Measurements from ENCODE around the gene SUGP1.

The SUGP1 gene

DNA sequence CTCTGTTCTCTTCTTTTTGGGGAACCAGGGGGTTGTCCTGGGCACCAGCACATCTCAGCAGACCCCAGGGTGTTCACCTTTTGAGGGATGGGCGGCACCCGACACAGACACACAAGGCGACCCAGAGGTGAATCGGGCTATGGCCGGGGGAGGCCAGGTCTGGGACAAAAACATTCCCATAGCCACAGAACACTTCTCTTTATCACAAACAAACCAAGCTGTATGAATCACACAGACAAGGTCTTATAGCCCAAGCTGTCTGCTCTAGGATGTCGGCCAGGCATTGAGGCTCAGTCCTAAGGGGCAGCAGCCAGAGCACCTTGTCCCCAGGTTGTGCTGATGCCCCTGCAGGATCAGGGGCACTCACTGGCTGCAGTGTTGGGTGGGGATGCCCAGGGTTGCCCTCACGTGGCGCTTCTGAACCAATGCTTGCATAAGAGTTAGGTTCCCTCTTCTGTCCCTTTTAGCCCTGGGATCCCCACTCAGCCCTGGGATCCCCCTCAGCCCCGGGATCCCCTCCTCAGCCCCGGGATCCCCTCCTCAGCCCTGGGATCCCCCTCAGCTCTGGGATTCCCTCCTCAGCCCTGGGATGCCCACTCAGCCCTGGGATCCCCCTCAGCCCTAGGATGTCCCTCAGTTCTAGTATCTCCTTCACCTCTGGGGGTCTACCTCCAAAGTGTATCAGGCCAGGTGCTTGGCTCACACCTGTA is 27.2 kb upstream of the SUGP1 start:
- no peak for DNase-seq (ENCODE audit: low spot score)
- TF ChIP-seq, protein P1, sequence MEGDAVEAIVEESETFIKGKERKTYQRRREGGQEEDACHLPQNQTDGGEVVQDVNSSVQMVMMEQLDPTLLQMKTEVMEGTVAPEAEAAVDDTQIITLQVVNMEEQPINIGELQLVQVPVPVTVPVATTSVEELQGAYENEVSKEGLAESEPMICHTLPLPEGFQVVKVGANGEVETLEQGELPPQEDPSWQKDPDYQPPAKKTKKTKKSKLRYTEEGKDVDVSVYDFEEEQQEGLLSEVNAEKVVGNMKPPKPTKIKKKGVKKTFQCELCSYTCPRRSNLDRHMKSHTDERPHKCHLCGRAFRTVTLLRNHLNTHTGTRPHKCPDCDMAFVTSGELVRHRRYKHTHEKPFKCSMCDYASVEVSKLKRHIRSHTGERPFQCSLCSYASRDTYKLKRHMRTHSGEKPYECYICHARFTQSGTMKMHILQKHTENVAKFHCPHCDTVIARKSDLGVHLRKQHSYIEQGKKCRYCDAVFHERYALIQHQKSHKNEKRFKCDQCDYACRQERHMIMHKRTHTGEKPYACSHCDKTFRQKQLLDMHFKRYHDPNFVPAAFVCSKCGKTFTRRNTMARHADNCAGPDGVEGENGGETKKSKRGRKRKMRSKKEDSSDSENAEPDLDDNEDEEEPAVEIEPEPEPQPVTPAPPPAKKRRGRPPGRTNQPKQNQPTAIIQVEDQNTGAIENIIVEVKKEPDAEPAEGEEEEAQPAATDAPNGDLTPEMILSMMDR (IDR thresholded peaks at IDR 0.05; ENCODE audit: extremely low read depth, missing control alignments), result no peak

DNA sequence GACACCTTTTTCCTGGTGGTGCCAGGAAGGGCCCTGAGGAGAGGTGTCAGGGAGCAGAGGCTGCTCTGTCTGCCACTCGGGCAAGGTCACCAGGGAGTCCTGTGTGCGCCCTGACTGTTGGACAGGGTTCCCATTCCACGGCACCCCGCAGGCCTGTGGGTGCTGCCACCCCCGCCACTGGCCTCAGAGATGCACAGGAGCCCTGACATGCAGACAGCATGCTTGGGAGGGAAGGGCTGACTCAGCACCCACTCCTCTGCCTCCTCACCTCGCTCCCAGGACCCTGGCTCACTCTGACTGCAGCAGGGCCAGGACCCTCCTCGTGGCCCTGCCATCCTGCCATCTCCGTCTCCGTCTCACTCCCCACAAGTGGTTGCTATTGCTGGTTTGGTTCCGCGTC is 25.7 kb upstream of the SUGP1 start:
- no peak for DNase-seq (ENCODE audit: low spot score)
- TF ChIP-seq, protein P1 (IDR thresholded peaks at IDR 0.05; ENCODE audit: extremely low read depth, missing control alignments), result no peak

DNA sequence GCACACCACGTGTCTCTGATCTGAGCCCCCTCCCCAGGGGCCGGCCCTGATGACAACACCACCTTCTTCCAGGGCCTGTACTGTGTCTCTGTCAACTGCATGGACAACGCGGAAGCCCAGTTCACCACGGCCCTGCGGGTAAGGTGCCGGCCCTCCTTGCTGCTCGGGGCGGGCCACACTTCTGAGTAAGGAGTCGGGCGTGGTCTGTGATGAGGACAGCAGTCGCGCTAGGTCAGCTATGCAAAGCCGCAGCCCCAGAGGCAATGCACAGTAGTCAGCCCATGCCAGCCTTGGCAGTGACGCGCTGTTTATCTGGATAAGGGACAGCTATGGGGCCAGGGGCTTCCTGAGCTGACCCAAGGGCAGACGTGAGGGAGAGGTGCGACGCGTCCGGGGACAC is 24.9 kb upstream of the SUGP1 start:
- TF ChIP-seq, protein P1 (IDR thresholded peaks at IDR 0.05; ENCODE audit: extremely low read depth, missing control alignments), result no peak
- no peak for DNase-seq (ENCODE audit: low spot score)

DNA sequence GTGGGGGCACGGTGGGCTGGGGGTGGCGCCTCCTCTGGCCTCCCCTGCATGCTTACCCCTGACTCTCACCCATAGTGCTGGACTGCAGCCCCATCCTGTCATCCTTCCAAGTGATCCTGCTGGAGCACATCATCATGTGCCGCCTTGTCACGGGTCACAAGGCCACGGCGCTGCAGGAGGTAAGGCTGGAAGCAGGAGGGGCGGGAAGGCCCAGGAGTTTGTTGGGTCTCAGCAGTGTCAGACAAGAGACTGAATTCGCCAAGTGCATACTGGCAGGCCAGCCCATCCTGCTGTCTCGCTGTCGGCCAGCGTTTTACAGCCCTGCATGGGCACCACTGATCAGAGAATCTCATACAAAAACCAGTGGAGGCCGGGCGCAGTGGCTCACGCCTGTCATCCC is 23.5 kb upstream of the SUGP1 start:
- TF ChIP-seq, protein P1 (IDR thresholded peaks at IDR 0.05; ENCODE audit: extremely low read depth, missing control alignments), result no peak
- DNase-seq (ENCODE audit: low spot score), result no peak

DNA sequence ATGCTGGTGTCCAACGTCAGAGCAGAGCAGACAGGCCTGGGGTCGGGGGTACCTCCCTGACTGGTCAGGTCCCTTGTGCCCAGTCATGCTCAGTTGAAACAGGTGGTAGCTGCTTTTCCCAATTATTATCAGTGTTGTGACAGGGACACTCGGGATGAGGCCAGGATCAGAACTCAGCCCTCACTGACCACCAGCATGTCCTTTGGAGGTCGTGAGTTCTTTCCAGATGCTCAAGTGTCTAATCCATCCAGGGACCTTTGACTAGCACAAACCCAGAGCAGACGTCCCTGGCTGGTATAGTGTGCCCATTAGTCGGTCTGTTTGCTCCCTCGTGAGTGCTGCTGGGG is 22.7 kb upstream of the SUGP1 start:
- DNase-seq (ENCODE audit: low spot score), result no peak
- TF ChIP-seq, protein P1 (IDR thresholded peaks at IDR 0.05; ENCODE audit: extremely low read depth, missing control alignments), result no peak

DNA sequence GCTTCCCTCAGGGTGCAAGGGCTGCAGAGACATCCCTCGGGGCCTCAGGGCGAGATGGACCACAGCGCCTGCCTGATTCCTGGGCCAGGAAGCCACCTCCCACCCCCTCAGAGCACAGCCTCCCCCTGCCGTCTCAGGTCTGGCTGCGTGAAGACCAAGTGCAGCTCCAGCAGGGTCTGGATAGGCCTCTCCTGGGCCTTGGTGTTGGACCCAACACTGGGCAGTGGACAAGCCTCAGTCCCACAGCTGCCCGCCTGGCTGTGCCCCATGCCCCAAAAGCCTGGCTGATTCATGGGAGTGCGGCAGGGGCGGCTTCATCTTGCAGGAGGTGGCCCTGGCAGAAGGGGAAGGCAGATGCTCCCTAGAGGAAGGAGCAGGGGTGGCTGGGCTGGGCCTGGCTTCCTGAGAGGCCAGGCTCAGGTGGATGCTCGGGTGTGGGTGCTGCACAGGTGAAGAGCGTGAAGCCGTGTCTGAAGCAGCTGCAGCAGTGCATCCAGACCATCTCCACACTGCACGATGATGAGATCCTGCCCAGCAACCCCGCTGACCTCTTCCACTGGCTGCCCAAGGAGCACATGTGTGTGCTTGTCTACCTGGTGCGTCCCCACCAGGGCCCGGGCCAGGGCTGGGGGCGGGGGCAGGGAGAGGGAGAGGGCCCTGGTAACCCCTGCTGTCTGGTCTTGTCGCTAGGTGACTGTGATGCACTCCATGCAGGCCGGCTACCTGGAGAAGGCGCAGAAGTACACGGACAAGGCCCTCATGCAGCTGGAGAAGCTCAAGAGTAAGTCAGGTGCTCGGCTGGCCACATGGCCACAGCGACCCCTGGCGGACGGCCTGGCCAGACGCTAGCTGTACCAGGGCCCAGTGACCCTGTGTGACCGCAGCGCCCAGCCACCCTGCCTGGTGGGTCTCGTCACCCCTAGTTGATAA is 22.0 kb upstream of the SUGP1 start:
- peak; percentile 65 for DNase-seq (ENCODE audit: low spot score)

More for the DNA sequence above, 22.0 kb upstream of the SUGP1 start:
- TF ChIP-seq, protein P1 (IDR thresholded peaks at IDR 0.05; ENCODE audit: extremely low read depth, missing control alignments), result peak; percentile 71
